A673 (cell line): ENCODE measurements around the gene ESM1. TPM values are rescaled to one million over a fixed set of nuclear protein-coding genes. Genes with fewer than 3 reads are reported as not detected.

ENCODE experiments used
- BruUV-seq: library from RNA; stranded (reverse); fragments of 400-500 nt; replicated peaks from 2 replicates; lab custom pipeline; 2021; lab: Mats Ljungman, UMichigan
- CTCF ChIA-PET: fragments of 300-600 bp; sonication (Branson Sonifier 250); formaldehyde crosslinking; loops from one replicate; lab custom pipeline; 2022; ENCODE audit warnings: antibody characterized with exemption; lab: Charles Lee
- POLR2A ChIA-PET: fragments of 300-600 bp; sonication (Branson Sonifier 250); formaldehyde crosslinking; loops from one replicate; lab custom pipeline; 2022; ENCODE audit warnings: antibody characterized with exemption; ENCODE audit not compliant: low non-redundant PET; lab: Charles Lee
- DNase-seq: peaks from one replicate; pipeline ENCODE4 v3.0.0-alpha.2; 2015; ENCODE audit warnings: low spot score
- H3K27ac ChIP-seq: fragments of 200-600 bp; sonication (generic); 2 replicates; pipeline ENCODE4 v1.5.1; 2016; ENCODE audit warnings: mixed run types, low read depth, mild to moderate bottlenecking, mixed read lengths, antibody characterized with exemption, low read length; ENCODE audit not compliant: poor library complexity, severe bottlenecking
- H3K27me3 ChIP-seq: fragments of 200-600 bp; sonication (generic); replicated peaks from 2 replicates; pipeline ENCODE4 v1.6.1; 2017; ENCODE audit warnings: mixed run types, low read depth, mild to moderate bottlenecking, mixed read lengths, antibody characterized with exemption, low read length; ENCODE audit not compliant: insufficient read depth, poor library complexity
- H3K36me3 ChIP-seq: fragments of 200-600 bp; sonication (generic); 2 replicates; pipeline ENCODE4 v1.6.1; 2016; ENCODE audit warnings: mixed run types, mild to moderate bottlenecking, mixed read lengths, antibody characterized with exemption, low read length; ENCODE audit not compliant: insufficient read depth, poor library complexity, severe bottlenecking
- H3K4me1 ChIP-seq: fragments of 200-600 bp; sonication (generic); 2 replicates; pipeline ENCODE4 v1.6.1; 2017; ENCODE audit warnings: mixed run types, mild to moderate bottlenecking, mixed read lengths, antibody characterized with exemption, low read length; ENCODE audit not compliant: insufficient read depth, poor library complexity, severe bottlenecking
- H3K4me3 ChIP-seq: fragments of 200-600 bp; sonication (generic); 2 replicates; pipeline ENCODE4 v1.5.1; 2016; ENCODE audit warnings: low read depth, mixed run types, mild to moderate bottlenecking, mixed read lengths, low read length; ENCODE audit not compliant: poor library complexity, severe bottlenecking
- H3K9me3 ChIP-seq: fragments of 200-600 bp; sonication (generic); 2 replicates; pipeline ENCODE4 v1.6.1; 2016; ENCODE audit warnings: mixed run types, low read depth, mild to moderate bottlenecking, mixed read lengths, antibody characterized with exemption, low read length; ENCODE audit not compliant: poor library complexity, severe bottlenecking
- CTCF ChIP-seq: fragments of 300-800, 200-600 bp; sonication (generic); conservative IDR thresholded peaks from 2 replicates; pipeline ENCODE4 v1.5.1; 2017; ENCODE audit warnings: low read depth, mild to moderate bottlenecking, antibody characterized with exemption, low read length, moderate library complexity, mixed read lengths
- EZH2 ChIP-seq: fragments of 200-600 bp; sonication (generic); IDR thresholded peaks from 2 replicates; pipeline ENCODE4 v1.6.1; 2017; ENCODE audit warnings: borderline replicate concordance, low read depth, mild to moderate bottlenecking, mixed read lengths, antibody characterized with exemption, low read length; ENCODE audit not compliant: poor library complexity, severe bottlenecking
- intact Hi-C: fragments of 100-400 bp; cut with micrococcal nuclease; formaldehyde crosslinking; loops from one replicate; pipeline ENCODE4 v1.10.0; 2022; ENCODE audit not compliant: unreplicated experiment
- total RNA-seq: library from RNA; stranded (reverse); gene quantifications from 2 replicates; pipeline ENCODE4 v1.2.3, GENCODE V29; 2021

ESM1 gene
- total RNA-seq, 1 experiment from 2014 or later, result not detected

- CTCF ChIA-PET, result no interaction called here
- no peak overlapping the region for H3K27ac ChIP-seq
- no peaks in the 10 kb centered on the region for H3K9me3 ChIP-seq
- H3K36me3 ChIP-seq, result no peaks in the 10 kb centered on the region
- peaks cover 7% of the 10 kb centered on the region for H3K27me3 ChIP-seq
- POLR2A ChIA-PET, result no interaction called here
- DNase-seq, result no peak
- no peak overlapping the region for H3K4me3 ChIP-seq
- H3K4me1 ChIP-seq, result no peaks in the 10 kb centered on the region
- intact Hi-C loops, result no loop called here
- TF ChIP-seq CTCF (no peak), EZH2 (no peak)
- BruUV-seq, result no TSS peak
Observed at GRCh38 chr5:55030676-55031369, 45.4 kb upstream of the ESM1 start.

GRCh38 chr5:55030220-55030619 lies 44.8 kb upstream of the ESM1 start:
- Histone ChIP-seq H3K9me3 (no peaks in the 10 kb centered on the region), H3K4me1 (no peaks in the 10 kb centered on the region), H3K36me3 (no peaks in the 10 kb centered on the region), H3K27me3 (peaks cover 7% of the 10 kb centered on the region), H3K4me3 (no peak overlapping the region), H3K27ac (no peak overlapping the region)
- ChIA-PET CTCF (no interaction called here), POLR2A (no interaction called here)
- BruUV-seq, result no TSS peak
- intact Hi-C loops, result no loop called here
- TF ChIP-seq EZH2 (no peak), CTCF (no peak)
- DNase-seq, result no peak

GRCh38 chr5:55027595-55027994 lies 42.2 kb upstream of the ESM1 start:
- POLR2A ChIA-PET, result no interaction called here
- intact Hi-C loops, result no loop called here
- Histone ChIP-seq H3K4me1 (no peaks in the 10 kb centered on the region), H3K4me3 (no peak overlapping the region), H3K36me3 (no peaks in the 10 kb centered on the region), H3K9me3 (no peaks in the 10 kb centered on the region), H3K27ac (no peak overlapping the region), H3K27me3 (peaks cover 10% of the 10 kb centered on the region)
- no peak for DNase-seq
- no TSS peak for BruUV-seq
- no peak for TF ChIP-seq CTCF
- TF ChIP-seq EZH2, result no peak
- CTCF ChIA-PET, result no interaction called here
